IMR-90 (cell line): ENCODE measurements around the gene PLPP4. TPM values are rescaled to one million over a fixed set of nuclear protein-coding genes. Genes with fewer than 3 reads are reported as not detected.

Experiments used
- ATAC-seq: fragments of 200-7000 bp; cut with Tn5 transposase; 2 replicates; pipeline ENCODE4 v1.9.1; 2020; ENCODE audit warnings: low read depth, mild to moderate bottlenecking, moderate library complexity
- BruUV-seq: library from RNA; stranded (reverse); fragments of 400-500 nt; replicated peaks from 2 replicates; lab custom pipeline; 2021; lab: Mats Ljungman, UMichigan
- CTCF ChIA-PET: fragments of 300-600 bp; formaldehyde crosslinking; extraction: SDS; loops from one replicate; lab custom pipeline; 2021; ENCODE audit warnings: antibody characterized with exemption; lab: Yijun Ruan, JAX
- POLR2A ChIA-PET: fragments of 300-600 bp; sonication (Branson Sonifier 250); formaldehyde crosslinking; loops from one replicate; lab custom pipeline; 2022; ENCODE audit warnings: antibody characterized with exemption; ENCODE audit not compliant: unreplicated experiment; lab: Charles Lee
- DNase-seq: peaks from one replicate; pipeline ENCODE4 v3.0.0; 2013
- H2AFZ ChIP-seq: replicated peaks from 2 replicates; pipeline ENCODE3; 2013; ENCODE audit warnings: low read length, mild to moderate bottlenecking; ENCODE audit not compliant: poor library complexity
- H2AK5ac ChIP-seq: 2 replicates; pipeline ENCODE4 v1.6.1; 2013; ENCODE audit warnings: low read depth, low read length, inconsistent platforms
- H2AK9ac ChIP-seq: replicated peaks from 2 replicates; pipeline ENCODE3; 2013; ENCODE audit warnings: mild to moderate bottlenecking, low read depth, low read length, moderate library complexity; ENCODE audit not compliant: poor library complexity
- H2BK120ac ChIP-seq: 2 replicates; pipeline ENCODE4 v1.6.1; 2013; ENCODE audit warnings: low read depth, low read length, inconsistent platforms
- H2BK15ac ChIP-seq: 3 replicates; pipeline ENCODE4 v1.6.1; 2013; ENCODE audit warnings: low read depth, low read length, inconsistent platforms
- H2BK20ac ChIP-seq: 2 replicates; pipeline ENCODE4 v1.6.1; 2013; ENCODE audit warnings: low read depth, mild to moderate bottlenecking, inconsistent platforms, low read length, moderate library complexity
- H2BK5ac ChIP-seq: 2 replicates; pipeline ENCODE4 v1.6.1; 2013; ENCODE audit warnings: mild to moderate bottlenecking, low read depth, low read length, inconsistent platforms; ENCODE audit not compliant: poor library complexity, severe bottlenecking
- H3K14ac ChIP-seq: replicated peaks from 2 replicates; pipeline ENCODE4 v1.6.1; 2013; ENCODE audit warnings: low read depth, low read length, inconsistent platforms
- H3K18ac ChIP-seq: 2 replicates; pipeline ENCODE4 v1.6.1; 2013; ENCODE audit warnings: low read depth, low read length, control low read depth
- H3K23ac ChIP-seq: 2 replicates; pipeline ENCODE4 v1.6.1; 2013; ENCODE audit warnings: low read depth, low read length, inconsistent platforms
- H3K27ac ChIP-seq: 2 replicates; pipeline ENCODE4 v1.5.1; 2013; ENCODE audit warnings: mild to moderate bottlenecking, control low read depth, low read length; ENCODE audit not compliant: insufficient read depth
- H3K27me3 ChIP-seq: 2 replicates; pipeline ENCODE4 v1.6.1; 2013; ENCODE audit warnings: low read length; ENCODE audit not compliant: control insufficient read depth, insufficient read depth
- H3K36me3 ChIP-seq: 2 replicates; pipeline ENCODE4 v1.6.1; 2013; ENCODE audit warnings: low read length, mixed read lengths; ENCODE audit not compliant: control insufficient read depth, insufficient read depth
- H3K4ac ChIP-seq: 2 replicates; pipeline ENCODE4 v1.6.1; 2013; ENCODE audit warnings: low read depth, low read length, inconsistent platforms
- H3K4me1 ChIP-seq: 2 replicates; pipeline ENCODE4 v1.6.1; 2013; ENCODE audit warnings: low read length, mixed read lengths; ENCODE audit not compliant: control insufficient read depth, insufficient read depth
- H3K4me2 ChIP-seq: 2 replicates; pipeline ENCODE4 v1.6.1; 2013; ENCODE audit warnings: low read depth, mild to moderate bottlenecking, control low read depth, low read length, moderate library complexity
- H3K4me3 ChIP-seq: 2 replicates; pipeline ENCODE4 v1.5.1; 2013; ENCODE audit warnings: low read depth, mild to moderate bottlenecking, control low read depth, low read length, moderate library complexity; ENCODE audit not compliant: insufficient read depth
- H3K56ac ChIP-seq: 2 replicates; pipeline ENCODE4 v1.6.1; 2013; ENCODE audit warnings: low read length, inconsistent platforms; ENCODE audit not compliant: insufficient read depth; ENCODE audit errors: extremely low read depth
- H3K79me1 ChIP-seq, 2 experiments: 2 replicates each; pipeline ENCODE4 v1.6.1; 2013; ENCODE audit warnings: low read length in 2 of 2, inconsistent platforms in 1 of 2, low read depth in 1 of 2
- H3K9ac ChIP-seq: 2 replicates; pipeline ENCODE4 v1.6.1; 2013; ENCODE audit warnings: low read depth, low read length, control low read depth
- H3K9me1 ChIP-seq: 2 replicates; pipeline ENCODE4 v1.6.1; 2013; ENCODE audit warnings: low read length, inconsistent platforms; ENCODE audit not compliant: insufficient read depth
- H3K9me3 ChIP-seq: 2 replicates; pipeline ENCODE4 v1.6.1; 2013; ENCODE audit warnings: low read length; ENCODE audit not compliant: control insufficient read depth, insufficient read depth
- H4K20me1 ChIP-seq: 2 replicates; pipeline ENCODE4 v1.6.1; 2013; ENCODE audit warnings: low read length, inconsistent platforms; ENCODE audit not compliant: insufficient read depth
- H4K5ac ChIP-seq: 2 replicates; pipeline ENCODE4 v1.6.1; 2013; ENCODE audit warnings: mild to moderate bottlenecking, low read depth, low read length, control low read depth
- H4K8ac ChIP-seq, 2 experiments: 2 replicates each; pipeline ENCODE4 v1.6.1; 2013; ENCODE audit warnings: low read depth in 2 of 2, low read length in 2 of 2, control low read depth in 1 of 2, inconsistent platforms in 1 of 2
- H4K91ac ChIP-seq: 2 replicates; pipeline ENCODE4 v1.6.1; 2013; ENCODE audit warnings: low read depth, low read length, inconsistent platforms; ENCODE audit not compliant: insufficient read depth
- CEBPB ChIP-seq: IDR thresholded peaks from 2 replicates; pipeline ENCODE4 v1.6.1; 2012; ENCODE audit warnings: low read depth, low read length, improper control_type of control experiment
- MAFK ChIP-seq: IDR thresholded peaks from 2 replicates; pipeline ENCODE4 v1.6.1; 2012; ENCODE audit warnings: low read depth, low read length, improper control_type of control experiment
- MXI1 ChIP-seq: IDR thresholded peaks from 2 replicates; pipeline ENCODE4 v1.6.1; 2012; ENCODE audit warnings: low read depth, mild to moderate bottlenecking, low read length, moderate library complexity, borderline replicate concordance
- NFE2L2 ChIP-seq: fragments of 150-350 bp; IDR thresholded peaks from 2 replicates; pipeline ENCODE4 v1.6.1; 2016; ENCODE audit warnings: low read depth, mild to moderate bottlenecking, low read length
- RCOR1 ChIP-seq: IDR thresholded peaks from 2 replicates; pipeline ENCODE4 v1.6.1; 2012; ENCODE audit warnings: mild to moderate bottlenecking, low read length, improper control_type of control experiment; ENCODE audit not compliant: insufficient replicate concordance
- RFX5 ChIP-seq: IDR thresholded peaks from 2 replicates; pipeline ENCODE4 v1.8.0; 2012; ENCODE audit warnings: low read depth, mild to moderate bottlenecking, low read length, moderate library complexity
- SMC3 ChIP-seq: fragments of 150-350 bp; IDR thresholded peaks from 2 replicates; pipeline ENCODE4 v1.6.1; 2016; ENCODE audit warnings: low read depth, mild to moderate bottlenecking, antibody characterized with exemption, low read length, moderate library complexity
- WGBS, 2 experiments: methylation state at CpG; one replicate each; pipeline versions ENCODE4 v1.1.5 to v1.1.7; 2013; ENCODE audit warnings: missing lambda C conversion rate in 2 of 2; ENCODE audit not compliant: insufficient read length in 1 of 2; ENCODE audit errors: extremely low coverage in 2 of 2; 5-methylcytosine and 5-hydroxymethylcytosine counted together
- dilution Hi-C: fragments of 300-500 bp; cut with HindIII; formaldehyde crosslinking; loops from one replicate; pipeline ENCODE4 v1.14.3; 2018; ENCODE audit warnings: low sequenced_read_pairs; ENCODE audit not compliant: unreplicated experiment
- in situ Hi-C: fragments of 300-500 bp; cut with MboI; formaldehyde crosslinking; loops from 3 replicates; pipeline ENCODE4 v1.14.3; 2019; ENCODE audit warnings: low sequenced_read_pairs, inconsistent platforms, mixed read lengths
- intact Hi-C: fragments of 100-400 bp; cut with micrococcal nuclease; formaldehyde crosslinking; loops from 2 replicates; pipeline ENCODE4 v1.10.0; 2022
- polyA plus RNA-seq, 3 experiments: library from polyadenylated mRNA; depleted of rRNA; stranded (reverse); fragments of >200 nt; gene quantifications; 2 replicates each; pipeline ENCODE4 v1.2.3, GENCODE V29; 2012; ENCODE audit warnings: low replicate concordance in 1 of 3
- total RNA-seq: library from RNA; depleted of rRNA; stranded (reverse); fragments of >200 nt; gene quantifications from 2 replicates; pipeline ENCODE4 v1.2.3, GENCODE V29; 2012
- TF ChIP-seq, protein P1 (sequence below): fragments of 150-350 bp; IDR thresholded peaks from 2 replicates; pipeline ENCODE4 v1.6.1; 2016; ENCODE audit warnings: low read depth, mild to moderate bottlenecking, low read length, moderate library complexity, borderline replicate concordance
- TF ChIP-seq, protein P2 (sequence below): conservative IDR thresholded peaks from 2 replicates; pipeline ENCODE4 v1.5.1; 2012; ENCODE audit warnings: mild to moderate bottlenecking, low read depth, low read length, improper control_type of control experiment

The PLPP4 gene
- total and polyA plus RNA-seq, 2 of the 4 experiments (the other 2 are of a cell fraction): 0.18 to 0.60 TPM

DNA sequence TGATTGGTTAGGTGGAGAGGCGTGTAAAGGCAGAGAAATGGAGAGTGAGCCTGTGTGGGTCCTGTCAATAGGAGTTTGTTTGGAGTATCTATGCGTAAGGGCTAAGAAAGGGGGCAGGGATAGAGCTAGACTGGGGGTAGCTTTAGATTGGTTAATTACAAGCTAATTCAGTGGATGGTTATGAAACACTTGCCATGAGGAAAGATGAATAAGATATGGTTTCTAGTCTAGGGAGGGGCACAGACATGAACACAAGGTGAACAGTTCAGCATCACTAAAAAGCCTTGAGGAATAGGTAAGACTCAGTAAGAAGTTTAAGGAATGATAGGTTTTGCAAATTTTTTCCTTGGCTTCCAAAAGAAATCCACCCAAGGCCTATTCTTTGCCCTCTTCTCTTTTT is 50.6 kb downstream of the PLPP4 start:
- H3K9me1 ChIP-seq: no peaks in the 10 kb centered on the region
- H2BK15ac ChIP-seq: no peak overlapping the region
- H2AK9ac ChIP-seq: no peak overlapping the region
- H2BK120ac ChIP-seq: no peak overlapping the region
- ATAC-seq (no peak), DNase-seq (no peak)
- H3K36me3 ChIP-seq: no peaks in the 10 kb centered on the region
- no peak overlapping the region for H3K4ac ChIP-seq
- H4K5ac ChIP-seq: no peak overlapping the region
- no peak overlapping the region for H3K9ac ChIP-seq
- intact Hi-C loops: no loop called here
- dilution Hi-C loops: no loop called here
- H3K56ac ChIP-seq: no peak overlapping the region
- H3K14ac ChIP-seq: no peak overlapping the region
- no peak overlapping the region for H2BK20ac ChIP-seq
- ChIA-PET POLR2A (no interaction called here), CTCF (no interaction called here)
- H3K4me3 ChIP-seq: no peak overlapping the region
- no peak overlapping the region for H3K18ac ChIP-seq
- H4K20me1 ChIP-seq: no peaks in the 10 kb centered on the region
- in situ Hi-C loops: no loop called here
- no peak overlapping the region for H2AFZ ChIP-seq
- no peak overlapping the region for H4K91ac ChIP-seq
- H3K4me1 ChIP-seq: no peaks in the 10 kb centered on the region
- no peak overlapping the region for H3K4me2 ChIP-seq
- no peak overlapping the region for H2BK5ac ChIP-seq
- H3K79me1 ChIP-seq: no peaks in the 10 kb centered on the region
- WGBS, 2 experiments: 30% methylated on average over 2 of the region's 2 CpGs; no CpG with 5 or more reads in 1 of the 2 experiments
- H4K8ac ChIP-seq: no peak overlapping the region
- no peak overlapping the region for H3K27ac ChIP-seq
- H3K27me3 ChIP-seq: no peaks in the 10 kb centered on the region
- no peak overlapping the region for H2AK5ac ChIP-seq
- no TSS peak for BruUV-seq
- H3K9me3 ChIP-seq: peaks cover 23% of the 10 kb centered on the region
- TF ChIP-seq MAFK (no peak), CEBPB (no peak), MXI1 (no peak), NFE2L2 (no peak), RFX5 (no peak), RCOR1 (no peak), SMC3 (no peak)
- TF ChIP-seq, protein P1, sequence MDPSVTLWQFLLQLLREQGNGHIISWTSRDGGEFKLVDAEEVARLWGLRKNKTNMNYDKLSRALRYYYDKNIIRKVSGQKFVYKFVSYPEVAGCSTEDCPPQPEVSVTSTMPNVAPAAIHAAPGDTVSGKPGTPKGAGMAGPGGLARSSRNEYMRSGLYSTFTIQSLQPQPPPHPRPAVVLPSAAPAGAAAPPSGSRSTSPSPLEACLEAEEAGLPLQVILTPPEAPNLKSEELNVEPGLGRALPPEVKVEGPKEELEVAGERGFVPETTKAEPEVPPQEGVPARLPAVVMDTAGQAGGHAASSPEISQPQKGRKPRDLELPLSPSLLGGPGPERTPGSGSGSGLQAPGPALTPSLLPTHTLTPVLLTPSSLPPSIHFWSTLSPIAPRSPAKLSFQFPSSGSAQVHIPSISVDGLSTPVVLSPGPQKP: no peak
- TF ChIP-seq, protein P2, sequence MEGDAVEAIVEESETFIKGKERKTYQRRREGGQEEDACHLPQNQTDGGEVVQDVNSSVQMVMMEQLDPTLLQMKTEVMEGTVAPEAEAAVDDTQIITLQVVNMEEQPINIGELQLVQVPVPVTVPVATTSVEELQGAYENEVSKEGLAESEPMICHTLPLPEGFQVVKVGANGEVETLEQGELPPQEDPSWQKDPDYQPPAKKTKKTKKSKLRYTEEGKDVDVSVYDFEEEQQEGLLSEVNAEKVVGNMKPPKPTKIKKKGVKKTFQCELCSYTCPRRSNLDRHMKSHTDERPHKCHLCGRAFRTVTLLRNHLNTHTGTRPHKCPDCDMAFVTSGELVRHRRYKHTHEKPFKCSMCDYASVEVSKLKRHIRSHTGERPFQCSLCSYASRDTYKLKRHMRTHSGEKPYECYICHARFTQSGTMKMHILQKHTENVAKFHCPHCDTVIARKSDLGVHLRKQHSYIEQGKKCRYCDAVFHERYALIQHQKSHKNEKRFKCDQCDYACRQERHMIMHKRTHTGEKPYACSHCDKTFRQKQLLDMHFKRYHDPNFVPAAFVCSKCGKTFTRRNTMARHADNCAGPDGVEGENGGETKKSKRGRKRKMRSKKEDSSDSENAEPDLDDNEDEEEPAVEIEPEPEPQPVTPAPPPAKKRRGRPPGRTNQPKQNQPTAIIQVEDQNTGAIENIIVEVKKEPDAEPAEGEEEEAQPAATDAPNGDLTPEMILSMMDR: no peak
- no peak overlapping the region for H3K23ac ChIP-seq
